HG02840 (cell line): ENCODE results near the gene KLK8.

Source experiments
- ATAC-seq: cut with Tn5 transposase; IDR thresholded peaks from one replicate; pipeline ENCODE4 v1.9.1; 2021; ENCODE audit warnings: mild to moderate bottlenecking, moderate library complexity, moderate number of reproducible peaks; ENCODE audit not compliant: unreplicated experiment, low FRiP score

Gene KLK8

GRCh38 chr19:50957587-50957986 lies 43.8 kb downstream of the KLK8 start:
- no peak for ATAC-seq

- no peak for ATAC-seq
Measured at GRCh38 chr19:50952910-50953309, 48.5 kb downstream of the KLK8 start, which contains the start of gene KLK5. Gene KLK5 (minus strand): TSS chr19:50953038. CDS start chr19:50952657, 381 bp downstream.

GRCh38 chr19:50949861-50950260 lies 51.5 kb downstream of the KLK8 start:
- ATAC-seq, result no peak

GRCh38 chr19:50947123-50947522 lies 54.3 kb downstream of the KLK8 start:
- no peak for ATAC-seq
